Activated naive CD8-positive, alpha-beta T cell treated with anti-CD3 and anti-CD28 coated beads for 36 hours (primary cell): Measurements from ENCODE around the gene FAM184B. TPM values are rescaled to one million over a fixed set of nuclear protein-coding genes. Genes with fewer than 3 reads are reported as not detected.
A peak's percentile ranks its signal among the peaks of the same experiment; 100 is the strongest.

Experiments used
- DNase-seq: peaks from one replicate; pipeline ENCODE4 v3.0.0; 2021
- H3K27ac Mint-ChIP-seq: one replicate; pipeline ENCODE4 v1.8.0; 2022; ENCODE audit warnings: mild to moderate bottlenecking, moderate library complexity, mixed read lengths
- H3K27me3 Mint-ChIP-seq: one replicate; pipeline ENCODE4 v1.8.0; 2022; ENCODE audit warnings: mild to moderate bottlenecking, mixed read lengths
- H3K36me3 Mint-ChIP-seq: one replicate; pipeline ENCODE4 v1.8.0; 2021; ENCODE audit warnings: mild to moderate bottlenecking, mixed read lengths
- H3K4me1 Mint-ChIP-seq: one replicate; pipeline ENCODE4 v1.8.0; 2021; ENCODE audit warnings: mixed read lengths
- H3K4me3 Mint-ChIP-seq: one replicate; pipeline ENCODE4 v1.8.0; 2022; ENCODE audit warnings: mild to moderate bottlenecking, moderate library complexity, mixed read lengths
- H3K9me3 Mint-ChIP-seq: one replicate; pipeline ENCODE4 v1.8.0; 2022; ENCODE audit warnings: mixed read lengths
- total RNA-seq, 2 experiments: library from RNA; stranded (reverse); gene quantifications; one replicate each; pipeline ENCODE4 v1.2.3, GENCODE V29; 2021

FAM184B gene
- total RNA-seq, 2 experiments from 2014 or later, result 0.04 TPM; not detected in 1

DNA sequence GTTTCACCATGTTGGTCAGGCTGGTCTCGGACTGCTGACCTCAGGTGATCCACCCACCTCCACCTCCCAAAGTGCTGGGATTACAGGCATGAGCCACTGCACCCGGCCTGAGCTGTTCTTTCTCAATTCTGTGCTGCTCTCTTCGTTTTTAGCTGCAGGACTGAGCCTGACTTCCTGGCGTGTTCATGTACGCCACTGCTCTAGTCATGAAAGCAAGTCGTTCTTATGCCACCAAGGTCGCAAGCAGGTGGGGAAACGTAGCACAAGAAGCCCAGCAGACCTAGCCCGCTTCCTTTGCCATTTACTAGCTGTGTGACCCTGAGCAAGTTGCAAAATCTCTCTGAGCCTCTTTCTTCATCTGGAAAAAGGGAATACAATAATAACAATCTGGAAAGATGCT lies 123.6 kb downstream of the FAM184B start:
- no peak for DNase-seq
- no peak overlapping the region for H3K27ac Mint-ChIP-seq
- H3K4me1 Mint-ChIP-seq, result peaks cover 2% of the 10 kb centered on the region

DNA sequence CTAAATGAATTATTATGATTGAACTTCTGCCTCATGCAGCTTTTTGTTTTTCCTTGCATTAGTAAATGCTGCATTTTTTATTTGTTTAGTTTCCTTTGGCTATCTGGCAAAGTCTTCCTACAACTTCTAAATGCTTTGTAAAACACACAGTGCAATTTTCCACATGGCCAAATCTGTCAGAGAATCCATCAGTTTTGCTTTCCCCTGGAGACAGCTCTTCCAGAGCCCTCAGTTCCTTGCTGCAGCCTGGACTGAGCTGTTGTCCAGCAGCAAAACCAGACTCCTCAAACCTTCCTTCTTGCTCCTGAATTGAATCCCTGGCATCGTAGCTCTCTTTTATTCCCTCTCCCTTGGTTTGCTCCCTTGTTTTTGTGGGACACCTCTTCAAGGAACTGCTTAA lies 124.3 kb downstream of the FAM184B start:
- Mint-ChIP-seq H3K27ac (no peak overlapping the region), H3K27me3 (peaks cover 6% of the 10 kb centered on the region), H3K9me3 (no peaks in the 10 kb centered on the region), H3K36me3 (no peaks in the 10 kb centered on the region), H3K4me3 (no peak overlapping the region), H3K4me1 (peaks cover 2% of the 10 kb centered on the region)
- DNase-seq, result no peak

More for the DNA sequence above, 123.6 kb downstream of the FAM184B start:
- Mint-ChIP-seq H3K27me3 (peaks cover 6% of the 10 kb centered on the region), H3K4me3 (no peak overlapping the region), H3K9me3 (no peaks in the 10 kb centered on the region), H3K36me3 (no peaks in the 10 kb centered on the region)

DNA sequence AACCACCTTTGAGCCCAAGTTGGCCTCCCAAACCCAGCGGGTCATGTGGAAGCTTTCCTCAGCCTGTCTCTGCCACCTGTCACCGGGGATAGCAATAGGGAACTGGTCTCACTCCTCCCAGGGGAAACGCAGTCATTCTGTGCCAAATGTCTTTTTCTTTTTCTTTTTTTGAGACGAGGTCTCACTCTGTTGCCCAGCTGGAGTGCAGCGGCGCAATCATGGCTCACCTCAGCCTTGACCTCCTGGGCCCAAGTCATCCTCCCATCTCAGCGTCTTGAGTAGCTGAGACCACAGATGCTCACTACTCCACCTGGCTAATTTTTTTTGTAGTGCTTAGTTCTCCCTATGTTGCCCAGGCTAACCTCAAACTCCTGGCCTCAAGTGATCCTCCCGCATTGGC lies 126.7 kb downstream of the FAM184B start:
- Mint-ChIP-seq H3K9me3 (no peaks in the 10 kb centered on the region), H3K36me3 (no peaks in the 10 kb centered on the region), H3K27me3 (peaks cover 6% of the 10 kb centered on the region), H3K27ac (no peak overlapping the region), H3K4me1 (peaks cover 11% of the 10 kb centered on the region), H3K4me3 (no peak overlapping the region)
- no peak for DNase-seq

DNA sequence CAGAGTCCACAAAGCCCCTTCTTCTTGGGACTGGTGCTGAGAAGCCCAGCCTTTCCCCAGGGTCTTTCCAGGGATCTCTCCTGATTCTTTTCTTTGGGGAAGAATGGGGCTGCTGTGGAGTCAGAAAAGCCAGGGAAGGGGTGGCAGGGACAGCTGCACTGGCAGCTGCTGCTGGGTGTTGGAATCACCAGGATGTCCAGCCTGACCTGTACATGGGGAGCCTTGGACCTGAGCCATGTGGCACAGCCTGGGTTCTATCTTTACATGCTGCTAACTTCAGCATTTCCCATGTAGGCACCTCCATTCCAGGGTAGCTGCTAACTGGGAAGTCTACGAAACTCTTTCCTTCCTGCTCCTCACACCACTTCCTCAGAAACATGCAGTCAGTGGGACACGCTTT lies 131.0 kb downstream of the FAM184B start:
- DNase-seq, result no peak
- Mint-ChIP-seq H3K27me3 (no peaks in the 10 kb centered on the region), H3K9me3 (no peaks in the 10 kb centered on the region), H3K4me1 (peaks cover 9% of the 10 kb centered on the region), H3K36me3 (no peaks in the 10 kb centered on the region), H3K4me3 (no peak overlapping the region), H3K27ac (no peak overlapping the region)

DNA sequence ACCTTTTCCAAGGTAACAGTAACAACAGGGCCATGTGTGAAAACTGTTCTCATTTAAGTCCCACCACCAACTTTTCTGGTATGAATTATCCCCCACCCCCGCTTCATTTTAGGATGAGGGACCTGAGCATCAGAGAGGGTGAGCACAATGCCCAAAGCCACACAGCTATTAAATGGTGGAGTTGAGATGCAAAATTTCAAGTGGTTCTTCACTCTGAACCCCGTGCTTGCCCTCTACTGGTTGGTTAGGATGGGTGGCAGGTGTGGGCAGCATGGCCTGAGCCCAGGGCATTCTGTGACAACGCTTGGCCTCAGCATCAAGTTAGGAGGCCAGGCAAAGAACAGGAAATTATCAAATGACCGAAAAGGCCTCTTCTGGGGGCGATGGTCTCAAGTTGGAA lies 133.5 kb downstream of the FAM184B start:
- H3K4me1 Mint-ChIP-seq, result peaks cover 9% of the 10 kb centered on the region
- no peaks in the 10 kb centered on the region for H3K36me3 Mint-ChIP-seq
- no peak overlapping the region for H3K27ac Mint-ChIP-seq
- H3K9me3 Mint-ChIP-seq, result no peaks in the 10 kb centered on the region
- H3K4me3 Mint-ChIP-seq, result no peak overlapping the region
- no peaks in the 10 kb centered on the region for H3K27me3 Mint-ChIP-seq
- no peak for DNase-seq

DNA sequence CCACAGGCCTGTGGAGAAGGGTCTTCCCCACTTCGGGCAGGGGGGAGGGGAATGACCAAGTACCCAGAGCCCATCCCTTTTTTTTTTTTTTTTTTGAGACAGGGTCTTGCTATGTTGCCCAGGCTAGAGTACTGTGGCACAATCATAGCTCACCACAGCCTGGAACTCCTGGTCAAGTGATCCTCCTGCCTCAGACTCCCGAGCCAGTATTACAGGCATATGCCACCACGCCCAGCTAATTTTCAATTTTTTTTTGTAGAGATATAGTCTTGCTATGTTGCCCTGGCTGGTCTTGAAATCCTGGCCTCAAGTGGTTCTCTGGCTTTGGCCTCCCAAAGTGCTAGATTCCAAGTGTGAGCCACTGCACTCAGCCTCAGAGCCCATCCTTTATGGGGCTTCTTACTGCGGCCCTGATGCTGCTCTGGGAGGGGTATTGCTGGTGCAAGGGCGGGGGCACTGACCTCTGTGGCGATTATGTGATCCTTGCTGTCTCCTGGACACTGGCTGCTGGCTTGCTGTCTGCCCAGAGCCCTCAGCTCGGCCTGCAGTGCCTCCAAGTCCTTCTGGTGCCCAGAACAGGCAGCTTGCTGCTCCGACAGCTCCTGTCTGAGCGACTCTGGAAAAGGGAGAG lies 134.1 kb downstream of the FAM184B start:
- H3K27ac Mint-ChIP-seq, result no peak overlapping the region
- no peak for DNase-seq
- H3K4me1 Mint-ChIP-seq, result peaks cover 9% of the 10 kb centered on the region
- no peak overlapping the region for H3K4me3 Mint-ChIP-seq
- H3K9me3 Mint-ChIP-seq, result no peaks in the 10 kb centered on the region
- H3K36me3 Mint-ChIP-seq, result peaks cover 2% of the 10 kb centered on the region
- H3K27me3 Mint-ChIP-seq, result no peaks in the 10 kb centered on the region

DNA sequence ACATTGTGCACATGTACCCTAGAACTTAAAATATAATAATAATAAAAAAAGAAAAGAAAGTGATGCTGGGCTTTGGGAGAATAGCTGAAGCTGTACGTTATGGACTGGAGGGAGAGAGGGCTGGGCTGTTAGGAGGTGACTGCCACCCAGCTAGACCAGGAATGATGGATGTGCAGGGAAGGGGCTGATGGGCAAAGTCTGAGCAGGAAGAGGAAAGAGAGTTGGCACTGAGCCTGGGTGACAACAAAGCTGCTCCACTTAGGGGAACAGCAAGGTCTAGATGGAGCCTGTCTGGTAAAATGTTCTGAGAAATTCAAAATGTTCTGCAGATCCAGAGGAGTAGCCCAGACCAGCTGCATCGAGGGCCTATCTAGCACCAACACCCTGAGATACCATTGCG lies 134.7 kb downstream of the FAM184B start:
- Mint-ChIP-seq H3K36me3 (peaks cover 2% of the 10 kb centered on the region), H3K27me3 (no peaks in the 10 kb centered on the region), H3K9me3 (no peaks in the 10 kb centered on the region), H3K27ac (no peak overlapping the region), H3K4me3 (no peak overlapping the region), H3K4me1 (peaks cover 7% of the 10 kb centered on the region)
- no peak for DNase-seq

DNA sequence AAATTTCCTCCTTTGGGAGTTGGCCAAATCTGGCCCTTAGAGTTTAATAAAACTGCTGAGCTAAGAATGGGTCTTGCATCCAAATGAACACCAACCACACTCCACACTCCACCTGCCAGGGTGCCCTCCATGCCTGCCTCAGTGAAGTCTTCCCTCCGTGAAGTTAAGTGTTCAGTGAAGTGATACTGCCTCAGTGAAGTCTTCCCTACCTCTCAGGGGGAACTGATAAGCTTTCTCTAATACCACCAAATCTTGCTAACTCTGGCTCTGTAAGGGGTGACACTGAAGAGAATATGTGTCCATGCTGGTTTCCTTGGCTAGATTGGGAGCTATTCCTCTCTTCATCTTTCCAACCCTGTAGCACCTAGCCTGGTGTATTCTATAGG lies 139.0 kb downstream of the FAM184B start:
- H3K9me3 Mint-ChIP-seq, result no peaks in the 10 kb centered on the region
- H3K36me3 Mint-ChIP-seq, result peaks cover 2% of the 10 kb centered on the region
- H3K4me1 Mint-ChIP-seq, result no peaks in the 10 kb centered on the region
- DNase-seq, result no peak
- H3K27me3 Mint-ChIP-seq, result no peaks in the 10 kb centered on the region
- no peak overlapping the region for H3K27ac Mint-ChIP-seq
- no peak overlapping the region for H3K4me3 Mint-ChIP-seq

DNA sequence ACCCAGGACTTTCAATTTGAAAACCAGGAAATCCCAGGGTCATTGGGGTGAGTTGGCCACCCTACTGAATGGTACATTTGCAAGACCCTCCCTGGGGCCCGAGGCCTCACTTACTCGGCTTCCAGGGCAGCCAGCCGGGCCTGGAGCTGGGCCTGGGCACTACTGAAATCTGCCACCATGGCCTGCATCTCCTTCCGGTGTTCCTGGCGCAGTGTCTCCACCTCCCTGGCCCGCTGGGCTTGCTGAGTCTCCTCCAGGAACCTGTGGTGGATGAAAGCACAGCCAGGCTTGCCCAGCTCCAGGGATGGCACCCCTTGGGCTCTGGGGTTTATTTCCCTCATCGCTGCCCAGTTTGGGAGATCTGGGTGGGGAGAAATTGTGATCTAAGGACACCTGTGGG lies 142.3 kb downstream of the FAM184B start:
- H3K27me3 Mint-ChIP-seq, result no peaks in the 10 kb centered on the region
- no peak overlapping the region for H3K27ac Mint-ChIP-seq
- H3K36me3 Mint-ChIP-seq, result peaks cover 10% of the 10 kb centered on the region
- no peaks in the 10 kb centered on the region for H3K9me3 Mint-ChIP-seq
- no peak for DNase-seq
- H3K4me1 Mint-ChIP-seq, result no peaks in the 10 kb centered on the region
- no peak overlapping the region for H3K4me3 Mint-ChIP-seq

DNA sequence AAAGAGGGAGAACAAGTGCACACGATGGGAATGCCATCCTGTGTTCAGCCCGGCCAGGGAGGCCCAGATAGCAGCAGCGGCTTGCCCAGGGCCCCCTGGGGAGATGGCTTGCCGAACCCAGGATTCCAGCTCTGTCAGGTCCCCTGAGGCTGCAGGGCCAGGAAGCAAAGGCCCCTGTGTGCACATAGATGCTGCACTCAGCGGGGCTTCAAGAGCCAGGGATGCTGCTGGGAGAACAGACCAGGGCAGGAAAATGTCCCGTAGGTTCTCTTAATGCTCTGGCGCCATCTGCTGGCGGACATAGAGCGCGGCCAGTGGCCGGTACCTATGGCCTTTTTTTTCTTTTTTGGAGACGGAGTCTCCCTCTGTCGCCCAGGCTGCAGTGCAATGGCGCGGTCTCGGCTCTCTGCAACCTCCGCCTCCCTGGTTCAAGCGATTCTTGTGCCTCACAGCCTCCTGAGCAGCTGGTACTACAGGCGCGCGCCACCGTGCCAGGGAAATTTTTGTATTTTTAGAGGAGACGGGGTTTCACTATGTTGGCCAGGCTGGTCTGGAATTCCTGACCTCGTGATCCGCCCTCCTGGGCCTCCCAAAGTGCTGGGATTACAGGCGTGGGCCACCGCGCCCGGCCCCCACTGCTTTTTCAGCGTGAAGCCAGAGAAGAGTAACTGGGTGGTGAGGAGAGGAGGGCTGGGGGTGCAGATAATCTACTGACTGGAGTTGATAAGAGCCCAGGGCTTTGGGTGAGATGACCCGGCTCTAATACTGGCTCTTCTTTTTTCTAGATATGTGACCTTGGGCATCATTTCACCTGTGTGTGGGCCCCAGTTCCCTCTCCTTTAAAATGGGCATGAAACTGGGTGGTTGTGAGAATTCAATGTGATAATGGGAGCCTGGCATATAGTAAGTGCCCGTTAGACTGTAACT lies 144.5 kb downstream of the FAM184B start:
- no peaks in the 10 kb centered on the region for H3K27me3 Mint-ChIP-seq
- H3K9me3 Mint-ChIP-seq, result no peaks in the 10 kb centered on the region
- H3K4me3 Mint-ChIP-seq, result no peak overlapping the region
- no peak overlapping the region for H3K27ac Mint-ChIP-seq
- DNase-seq, result peak; percentile 66
- no peaks in the 10 kb centered on the region for H3K4me1 Mint-ChIP-seq
- H3K36me3 Mint-ChIP-seq, result peaks cover 12% of the 10 kb centered on the region

DNA sequence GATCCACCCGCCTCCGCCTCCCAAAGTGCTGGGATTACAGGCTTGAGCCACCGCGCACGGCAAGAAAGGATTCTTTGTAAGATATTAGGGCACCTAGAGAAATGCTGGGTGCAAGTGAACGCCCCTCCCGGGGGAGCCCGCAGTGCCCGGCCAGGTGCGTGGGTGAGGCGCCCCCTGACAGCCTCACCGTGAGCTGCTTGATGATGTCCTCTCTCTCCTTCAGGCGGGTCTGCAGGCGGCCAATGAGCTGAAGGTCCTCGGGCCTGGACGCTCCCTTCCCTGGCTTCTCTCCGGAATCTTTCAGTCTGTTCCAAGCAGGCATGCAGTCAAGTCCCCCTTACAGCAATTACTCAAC lies 145.1 kb downstream of the FAM184B start:
- Mint-ChIP-seq H3K4me1 (no peaks in the 10 kb centered on the region), H3K27ac (no peak overlapping the region), H3K9me3 (no peaks in the 10 kb centered on the region), H3K4me3 (no peak overlapping the region), H3K27me3 (no peaks in the 10 kb centered on the region), H3K36me3 (peaks cover 12% of the 10 kb centered on the region)
- DNase-seq, result no peak

DNA sequence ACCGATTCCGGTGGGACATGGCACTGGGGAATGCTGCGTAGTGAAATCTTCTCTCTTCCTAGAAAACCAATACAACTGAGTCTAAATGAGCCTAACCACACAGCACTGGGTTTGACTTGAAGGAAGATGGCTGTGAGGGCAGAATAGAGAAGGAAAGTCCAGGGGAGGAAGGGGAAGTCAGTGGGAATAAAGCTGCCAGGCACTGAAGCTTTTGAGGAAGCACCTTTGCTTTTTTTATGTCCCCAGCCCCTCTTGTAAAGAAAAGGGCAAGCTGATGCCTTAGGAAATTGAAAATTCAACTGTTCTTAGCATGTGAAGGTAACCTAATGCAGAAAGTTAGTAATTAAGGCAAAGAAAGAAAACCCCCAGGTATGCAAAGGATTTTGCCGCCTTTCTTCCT lies 146.4 kb downstream of the FAM184B start:
- no peak for DNase-seq
- Mint-ChIP-seq H3K4me3 (no peak overlapping the region), H3K27me3 (no peaks in the 10 kb centered on the region), H3K4me1 (peaks cover 2% of the 10 kb centered on the region), H3K27ac (no peak overlapping the region), H3K9me3 (no peaks in the 10 kb centered on the region), H3K36me3 (peaks cover 12% of the 10 kb centered on the region)

DNA sequence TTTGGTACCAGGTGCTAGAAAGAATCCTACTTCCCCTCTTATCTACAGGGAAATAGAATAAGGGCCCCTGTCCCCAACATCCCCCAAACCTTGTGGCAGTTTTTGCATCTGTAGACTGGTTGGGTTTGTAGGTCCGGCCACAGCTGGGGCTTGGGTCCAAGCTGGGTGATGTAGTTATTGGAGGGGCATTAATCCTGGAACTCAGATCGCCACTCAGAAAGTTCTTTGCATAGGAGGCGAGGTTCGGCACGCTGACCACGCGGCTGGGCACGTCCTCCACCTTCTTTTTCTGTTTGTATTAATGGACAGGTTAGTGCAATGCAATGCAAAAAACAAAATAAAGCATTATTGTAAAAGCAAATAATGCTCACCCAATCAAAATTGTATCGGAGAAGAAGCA lies 147.8 kb downstream of the FAM184B start:
- H3K27me3 Mint-ChIP-seq, result no peaks in the 10 kb centered on the region
- no peak overlapping the region for H3K27ac Mint-ChIP-seq
- peaks cover 21% of the 10 kb centered on the region for H3K36me3 Mint-ChIP-seq
- H3K4me1 Mint-ChIP-seq, result peaks cover 3% of the 10 kb centered on the region
- H3K9me3 Mint-ChIP-seq, result no peaks in the 10 kb centered on the region
- DNase-seq, result no peak
- H3K4me3 Mint-ChIP-seq, result no peak overlapping the region

DNA sequence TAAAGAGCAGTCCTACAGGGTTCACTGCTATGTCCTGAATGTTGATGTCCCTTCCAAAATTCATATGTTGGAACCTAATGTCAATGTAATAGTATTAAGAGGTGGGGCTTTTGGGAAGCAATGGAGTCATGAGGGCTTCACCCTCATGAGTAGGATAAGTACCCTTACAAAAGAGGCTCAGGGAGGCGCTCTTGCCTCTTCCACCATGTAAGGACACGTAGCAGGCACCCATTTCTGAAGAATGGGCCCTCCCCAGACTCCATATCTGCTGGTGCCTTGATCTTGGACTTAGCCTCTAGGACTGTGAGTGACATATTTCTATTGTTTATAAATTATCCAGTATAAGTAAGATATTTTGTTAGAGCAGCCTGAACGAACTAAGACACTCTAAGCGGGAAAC lies 151.2 kb downstream of the FAM184B start:
- peaks cover 34% of the 10 kb centered on the region for H3K36me3 Mint-ChIP-seq

DNA sequence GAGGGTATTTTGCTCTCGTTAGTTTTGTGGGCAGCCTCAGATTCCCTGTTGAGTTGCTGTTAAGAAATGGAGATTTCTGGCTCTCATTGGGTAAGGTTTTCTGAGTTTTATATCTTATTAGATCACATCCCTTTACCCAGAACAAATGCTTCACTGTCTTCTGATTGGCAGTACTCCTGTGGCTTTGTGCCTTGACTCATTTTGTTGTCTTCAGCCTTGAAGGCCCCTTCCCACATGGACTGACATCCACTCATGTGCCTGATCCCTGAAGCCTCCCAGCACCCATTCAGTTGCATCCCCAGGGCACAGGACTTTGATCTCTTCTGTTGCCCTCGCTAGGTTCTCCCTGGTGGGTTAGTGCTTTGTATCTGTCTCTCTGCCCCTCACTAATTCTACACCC lies 156.6 kb downstream of the FAM184B start:
- DNase-seq, result no peak
- H3K4me1 Mint-ChIP-seq, result peaks cover 5% of the 10 kb centered on the region
- no peaks in the 10 kb centered on the region for H3K9me3 Mint-ChIP-seq
- H3K27ac Mint-ChIP-seq, result no peak overlapping the region
- H3K27me3 Mint-ChIP-seq, result no peaks in the 10 kb centered on the region
- H3K4me3 Mint-ChIP-seq, result no peak overlapping the region
- H3K36me3 Mint-ChIP-seq, result peaks cover 37% of the 10 kb centered on the region

More for the DNA sequence above, 151.2 kb downstream of the FAM184B start:
- H3K4me1 Mint-ChIP-seq, result peaks cover 5% of the 10 kb centered on the region
- no peak overlapping the region for H3K4me3 Mint-ChIP-seq
- no peak overlapping the region for H3K27ac Mint-ChIP-seq
- DNase-seq, result no peak
- H3K9me3 Mint-ChIP-seq, result no peaks in the 10 kb centered on the region
- no peaks in the 10 kb centered on the region for H3K27me3 Mint-ChIP-seq
